Activated CD8-positive, alpha-beta memory T cell treated with anti-CD3 and anti-CD28 coated beads, Interleukin-2, amount 50 U/mL, for 1 hour (primary cell): ENCODE data around the gene WBP2.

Experiments
- DNase-seq: peaks from one replicate; pipeline ENCODE4 v3.0.0-alpha.2; 2020; ENCODE audit errors: extremely low read depth

Gene WBP2

DNA sequence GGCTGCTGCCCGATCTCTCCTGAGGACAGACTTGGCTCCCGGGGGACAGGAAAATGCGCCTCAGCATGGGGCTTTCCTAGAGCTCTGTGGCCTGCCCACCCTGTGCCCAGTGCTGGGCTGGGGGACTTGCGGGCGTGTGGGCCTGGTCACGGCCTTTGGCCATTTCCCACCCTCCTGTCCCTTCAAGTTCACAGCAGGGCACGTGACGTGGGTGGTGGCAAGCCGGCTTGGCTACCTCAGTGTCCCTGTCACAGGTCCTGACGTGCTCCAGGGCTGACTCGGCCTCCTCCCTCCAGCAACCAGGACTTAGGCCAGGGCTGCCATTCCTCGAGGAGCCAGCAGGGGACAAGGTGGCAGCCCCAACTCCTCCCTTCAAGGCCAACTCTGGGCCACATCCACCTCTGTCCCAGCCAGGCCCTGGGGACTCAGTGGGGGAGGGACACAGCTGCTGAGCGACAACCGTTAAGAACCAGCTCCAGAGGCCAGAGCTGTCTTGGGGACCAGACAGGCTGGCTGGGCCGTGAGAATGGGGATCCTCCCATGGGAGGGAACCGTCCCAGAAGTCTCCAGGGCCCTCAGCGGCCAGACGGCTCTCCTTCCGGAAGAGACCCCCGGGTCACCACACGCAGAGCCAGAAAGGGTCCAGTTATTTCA, 9.9 kb downstream of the WBP2 start:
- no peak for DNase-seq

DNA sequence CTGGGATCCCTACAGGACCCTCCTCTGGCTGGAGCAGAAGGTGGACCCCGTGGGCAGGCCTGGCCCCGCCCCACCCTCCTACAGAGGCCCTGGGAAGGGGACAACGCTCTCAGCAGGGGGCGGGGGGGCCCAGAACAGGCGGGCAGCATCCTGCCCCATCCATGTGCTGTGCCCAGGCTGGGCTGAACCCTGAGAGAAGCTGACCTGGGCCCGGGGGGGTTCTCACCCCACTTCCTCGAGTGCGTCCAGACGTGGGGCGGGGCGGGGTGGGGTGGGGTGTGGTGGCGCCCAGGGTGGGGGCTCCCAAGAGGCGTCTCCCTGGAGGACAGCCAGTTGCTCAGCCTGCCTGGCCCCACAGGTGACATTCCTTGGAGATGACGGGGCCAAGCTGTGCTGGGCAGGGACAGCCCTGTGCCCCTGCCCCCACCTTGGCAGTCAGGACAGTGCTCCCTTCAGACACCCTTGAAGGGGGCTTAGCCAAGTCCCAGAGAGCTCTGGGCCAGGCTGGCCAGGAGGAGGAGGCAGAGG, 10.5 kb downstream of the WBP2 start:
- no peak for DNase-seq

DNA sequence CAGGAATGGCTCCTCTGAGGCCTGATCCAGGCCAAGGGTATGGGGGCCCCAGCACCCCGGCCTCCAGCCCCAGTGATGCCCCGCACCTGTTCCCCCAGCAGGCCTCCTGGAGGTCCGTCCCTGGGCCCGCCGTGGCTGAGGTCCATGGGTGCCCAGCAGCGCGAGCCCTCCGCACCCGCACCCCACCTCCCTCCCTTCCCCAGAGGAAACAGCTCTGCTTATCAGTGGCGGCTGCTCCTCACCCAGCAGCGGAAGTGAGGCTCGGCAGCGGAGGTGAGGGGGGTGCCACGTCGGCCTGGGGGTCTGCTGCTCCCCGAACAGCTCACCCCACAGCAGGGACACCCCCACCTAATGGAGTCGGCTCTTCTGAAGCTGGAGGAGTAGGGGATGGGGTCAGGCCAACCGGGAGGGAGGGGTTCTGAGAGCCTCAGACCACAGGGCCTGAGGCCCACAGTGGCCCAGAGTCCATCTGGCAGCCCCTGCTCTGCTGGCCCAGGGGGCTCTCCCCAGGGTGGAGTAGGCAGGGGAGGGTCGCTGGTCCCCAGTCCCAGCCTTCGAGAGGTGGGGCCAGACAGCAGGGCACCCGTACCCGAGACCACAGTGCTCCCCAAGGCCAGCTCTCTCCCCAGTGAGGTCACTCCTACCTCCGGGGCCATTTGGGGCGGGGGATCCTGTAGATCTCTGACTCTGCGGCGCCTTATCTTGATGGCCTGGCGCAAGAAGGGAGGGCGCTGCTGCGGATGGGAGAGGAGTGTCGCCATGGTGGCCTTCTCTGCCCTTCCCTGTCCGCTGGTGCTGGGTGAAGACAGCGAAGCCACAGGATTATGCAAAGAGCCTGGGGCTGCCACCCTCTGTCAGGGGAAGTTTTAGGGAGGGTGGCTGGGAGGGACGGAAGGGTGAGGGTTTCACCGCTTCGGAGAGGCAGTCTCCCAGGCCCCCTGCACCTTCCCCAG, 11.3 kb downstream of the WBP2 start, which contains the start of gene UNC13D:
Gene UNC13D, minus strand, starts transcription at position 828 of the 953 bp plus-strand sequence. Its CDS starts 67 bp downstream, at position 761.
- no peak for DNase-seq

DNA sequence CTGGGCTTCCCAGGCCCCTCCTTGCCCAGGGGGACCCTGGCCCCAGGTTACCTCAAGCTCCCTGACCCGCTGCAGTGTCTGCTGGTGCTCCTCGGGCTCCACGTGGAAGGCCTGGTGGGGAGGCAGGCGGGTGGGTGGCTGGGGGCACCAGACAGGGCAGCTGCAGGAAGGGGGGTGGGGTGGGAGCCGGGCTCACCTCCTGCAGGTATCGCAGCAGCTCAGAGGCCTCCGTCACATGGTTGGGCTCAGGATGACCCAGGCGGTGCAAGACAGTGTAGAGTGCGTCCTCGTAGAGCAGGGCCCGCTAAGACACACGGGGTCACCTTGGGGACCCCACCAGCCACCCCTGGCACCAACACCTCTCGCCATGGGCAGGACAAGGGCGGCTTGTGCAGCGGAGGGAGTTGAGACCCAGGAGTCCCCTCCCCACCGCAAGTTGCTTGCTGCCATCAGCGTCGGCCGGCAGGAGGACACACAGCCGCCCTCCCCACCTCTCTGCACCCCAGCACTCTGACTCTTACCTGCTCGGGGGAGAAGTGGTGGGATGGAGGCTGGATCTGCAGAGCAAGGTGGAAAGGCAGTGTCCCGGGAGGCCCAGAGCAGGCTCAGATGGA, 12.1 kb downstream of the WBP2 start:
- DNase-seq, result no peak

DNA sequence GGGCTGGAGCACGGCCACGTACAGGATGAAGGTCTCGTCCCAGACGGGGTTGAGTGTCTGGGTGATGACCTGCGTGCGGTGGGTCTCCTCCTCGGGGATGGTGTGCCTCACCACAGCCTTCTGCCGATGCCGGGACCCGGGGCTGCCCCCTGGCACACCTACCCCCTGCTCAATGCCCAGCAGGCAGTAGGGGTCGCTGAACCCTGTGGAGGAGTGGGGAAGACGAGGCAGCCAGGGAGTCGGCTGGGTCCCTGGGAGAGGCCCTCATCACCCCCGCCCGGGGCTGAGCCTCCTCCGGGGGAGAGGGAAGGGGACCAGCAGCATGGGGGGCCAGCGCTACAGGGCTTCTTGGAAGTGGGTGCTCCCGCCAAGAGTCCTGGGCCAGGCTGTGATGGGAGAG, 12.7 kb downstream of the WBP2 start:
- no peak for DNase-seq

DNA sequence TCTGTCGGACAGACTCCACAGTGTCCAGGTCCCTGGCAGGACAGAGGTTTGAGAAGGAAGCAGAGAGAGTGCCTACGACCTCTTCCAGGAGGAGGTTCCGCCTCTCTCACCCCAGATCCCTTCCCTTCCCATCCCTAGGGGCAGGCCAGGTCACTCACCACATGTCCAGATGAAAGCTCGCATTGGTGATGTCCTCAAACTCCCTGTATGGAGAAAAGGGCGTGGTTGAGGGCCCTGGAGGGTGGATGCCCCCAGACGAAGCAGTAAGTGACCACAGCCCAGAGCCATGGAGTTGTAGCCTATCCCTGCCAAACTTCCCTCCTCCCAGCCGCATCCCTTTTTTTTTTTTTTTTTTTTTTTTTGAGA, 14.4 kb downstream of the WBP2 start:
- no peak for DNase-seq

DNA sequence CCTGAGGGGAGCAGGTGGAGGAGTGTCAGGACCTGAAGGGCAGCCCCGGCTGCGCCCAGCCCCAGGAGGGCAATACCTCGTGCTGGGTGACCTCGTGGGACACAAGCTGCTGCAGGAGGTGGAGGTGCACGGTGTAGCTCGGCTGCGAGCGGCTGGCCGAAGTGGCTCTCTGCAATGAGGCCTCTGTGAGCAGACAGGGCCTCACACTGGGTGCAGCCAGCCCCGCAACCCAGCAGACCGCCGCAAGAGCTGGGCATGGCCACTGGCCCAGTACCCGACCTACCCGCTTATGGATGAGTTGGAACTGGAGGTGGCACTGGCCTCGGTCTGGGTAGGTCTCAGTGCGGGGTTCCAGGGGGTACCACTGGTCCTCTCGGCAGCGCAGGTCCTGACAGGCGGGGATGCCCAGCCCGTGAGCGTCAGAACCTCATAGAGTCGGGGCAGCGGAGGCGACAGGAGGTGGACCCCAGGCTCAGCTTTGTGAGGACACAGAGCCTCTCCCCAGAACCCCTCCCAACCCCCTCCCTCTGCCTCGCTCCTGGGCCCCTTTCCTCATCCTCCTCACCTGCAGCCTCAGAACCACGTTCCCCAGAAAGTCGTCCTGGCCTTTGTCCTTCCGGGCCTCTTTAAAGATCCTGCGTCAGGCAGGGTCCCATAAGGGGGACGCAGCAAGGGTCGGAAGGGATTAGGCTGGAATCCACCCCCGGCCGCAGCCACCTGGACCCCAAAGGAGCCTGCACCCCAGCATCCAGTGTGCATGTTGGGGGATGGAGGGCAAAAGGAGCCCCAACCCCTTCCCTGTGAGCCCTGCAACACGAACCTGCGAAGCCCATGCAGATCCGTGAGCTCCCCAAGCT, 15.0 kb downstream of the WBP2 start:
- no peak for DNase-seq

DNA sequence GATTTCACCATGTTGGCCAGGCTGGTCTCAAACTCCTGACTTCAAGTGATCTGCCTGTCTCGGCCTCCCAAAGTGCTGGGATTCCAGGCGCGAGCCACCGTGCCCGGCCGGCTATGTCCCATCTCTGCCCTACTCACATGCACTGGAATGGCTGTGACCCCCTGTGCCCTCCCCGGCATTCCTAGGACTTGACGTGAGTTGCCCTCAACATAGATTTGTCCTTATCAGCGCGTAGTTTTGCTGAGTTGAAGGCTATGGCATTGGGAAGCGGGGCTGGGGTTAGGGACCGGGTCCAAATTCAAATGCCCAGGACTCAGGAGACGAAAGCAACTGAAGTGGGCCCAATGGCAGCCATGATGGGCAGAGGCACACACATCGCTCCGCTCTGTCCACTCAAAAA, 16.7 kb downstream of the WBP2 start:
- DNase-seq, result no peak

DNA sequence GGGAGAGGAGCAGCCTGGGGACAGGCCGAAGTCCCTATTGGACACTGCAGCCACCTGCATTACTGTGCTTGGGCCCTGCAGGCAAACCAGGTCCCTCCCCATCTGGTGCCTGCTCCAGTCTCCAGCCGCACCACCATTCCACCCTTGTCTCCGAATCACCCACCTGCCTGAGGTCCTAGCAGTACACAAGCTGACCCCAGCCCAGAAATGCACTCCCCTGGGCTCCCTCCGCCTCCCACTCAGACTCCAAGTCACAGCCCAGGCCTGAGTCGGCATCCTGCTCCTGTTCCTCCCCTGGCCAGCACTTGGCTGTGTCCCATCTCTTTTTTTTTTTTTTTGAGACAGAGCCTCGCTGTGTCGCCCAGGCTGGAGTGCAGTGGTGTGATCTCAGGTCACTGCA, 17.2 kb downstream of the WBP2 start:
- DNase-seq, result no peak

DNA sequence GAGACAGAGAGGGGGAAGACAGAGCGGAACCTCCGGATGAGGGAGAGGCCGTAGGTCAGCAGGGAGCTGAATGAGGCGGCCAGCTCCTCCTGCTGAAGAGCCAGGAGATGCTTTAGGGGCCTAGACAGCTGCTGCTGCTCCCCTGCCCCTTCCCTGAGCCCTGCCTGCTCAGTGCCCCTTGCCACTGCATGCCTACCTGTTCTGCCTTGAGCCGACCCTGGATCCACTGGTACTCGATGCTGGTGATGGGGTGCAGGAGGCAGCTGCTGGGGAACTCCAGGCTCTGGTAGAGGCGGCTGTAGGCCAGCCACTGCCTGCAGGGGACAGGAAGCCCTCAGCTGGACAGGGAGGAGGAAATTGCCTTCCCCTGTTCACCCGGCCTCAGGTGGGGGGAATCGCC, 18.5 kb downstream of the WBP2 start:
- no peak for DNase-seq

DNA sequence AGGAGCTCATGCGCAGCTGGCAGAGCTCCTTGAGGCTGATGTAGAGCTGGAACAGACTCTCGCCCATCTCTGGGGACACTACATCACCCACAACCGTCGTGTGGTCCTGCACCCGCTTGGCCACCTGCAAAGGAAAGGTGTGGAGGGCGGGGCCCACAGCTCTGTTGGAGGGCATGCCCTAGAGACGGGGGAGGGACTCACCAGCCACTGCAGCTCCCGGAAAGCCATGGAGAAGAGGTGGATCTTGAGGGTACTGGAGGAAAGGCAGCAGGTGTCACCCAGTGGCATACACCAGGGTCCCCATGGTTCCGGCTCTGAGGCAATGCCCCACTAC, 19.5 kb downstream of the WBP2 start:
- DNase-seq, result no peak

DNA sequence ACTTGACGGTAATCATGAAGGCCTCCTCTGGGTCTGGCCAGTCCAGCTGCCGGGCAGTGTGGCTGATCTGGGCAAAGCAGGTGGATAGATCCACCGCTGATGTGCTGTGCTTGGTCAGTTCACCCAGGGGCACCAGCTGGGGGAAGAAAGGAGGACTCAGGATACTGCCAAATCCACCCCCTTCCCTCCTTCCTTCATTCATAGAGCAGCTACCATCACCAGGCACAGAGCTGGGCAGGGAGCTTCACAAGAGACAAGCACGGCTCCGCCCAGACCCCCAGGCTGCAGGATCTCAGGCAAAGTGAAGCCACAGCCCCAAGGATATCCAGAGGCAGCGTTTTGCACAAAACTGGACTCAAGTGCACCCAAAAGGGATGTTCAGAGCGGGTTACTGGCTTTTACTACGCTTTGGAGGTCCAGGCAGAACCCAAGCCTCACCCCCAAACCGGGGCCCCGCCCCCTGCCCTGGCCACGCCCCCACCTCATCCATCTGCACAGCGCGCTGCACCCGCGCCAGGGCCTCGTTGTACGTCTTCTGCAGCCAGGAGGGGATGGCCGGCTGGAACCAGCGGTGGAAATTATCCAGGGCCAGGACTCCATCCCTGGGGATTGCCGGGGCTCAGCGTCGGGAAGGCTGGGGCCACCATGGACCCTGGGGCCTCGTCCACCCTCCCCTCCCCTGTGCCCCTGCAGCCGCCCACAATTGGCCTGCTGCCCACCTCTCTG, 20.0 kb downstream of the WBP2 start:
- DNase-seq, result no peak

DNA sequence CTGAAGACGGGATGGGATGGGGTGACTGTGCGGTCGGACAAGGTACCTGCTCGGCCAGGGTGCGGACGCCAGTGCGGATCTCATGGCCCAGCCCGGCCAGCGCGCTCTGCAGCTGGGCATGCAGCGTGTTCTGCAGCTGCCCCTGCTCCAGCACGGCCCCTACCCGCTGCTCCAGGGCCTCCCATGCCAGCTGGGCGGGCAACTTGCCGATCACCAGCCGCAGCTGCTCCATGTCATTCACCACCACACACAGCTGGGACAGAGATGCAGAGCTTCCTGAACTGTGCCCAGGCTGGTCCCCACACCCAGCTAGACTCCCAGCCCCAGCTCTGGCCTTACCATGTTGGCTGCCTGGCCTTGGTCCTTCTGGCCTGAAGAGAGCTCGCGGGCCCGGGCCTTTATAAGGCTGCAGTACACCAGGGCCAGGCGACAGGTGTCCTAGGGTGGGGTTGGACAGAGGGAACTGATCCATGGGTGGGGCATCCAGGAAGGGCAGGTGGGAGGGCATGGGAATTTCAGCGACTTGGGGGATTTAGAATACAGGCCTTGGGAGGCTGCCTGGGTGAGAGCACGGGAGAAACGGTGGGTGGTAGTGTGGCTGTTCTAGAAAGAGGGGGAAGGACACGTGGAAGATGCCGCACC, 20.7 kb downstream of the WBP2 start:
- DNase-seq, result no peak

DNA sequence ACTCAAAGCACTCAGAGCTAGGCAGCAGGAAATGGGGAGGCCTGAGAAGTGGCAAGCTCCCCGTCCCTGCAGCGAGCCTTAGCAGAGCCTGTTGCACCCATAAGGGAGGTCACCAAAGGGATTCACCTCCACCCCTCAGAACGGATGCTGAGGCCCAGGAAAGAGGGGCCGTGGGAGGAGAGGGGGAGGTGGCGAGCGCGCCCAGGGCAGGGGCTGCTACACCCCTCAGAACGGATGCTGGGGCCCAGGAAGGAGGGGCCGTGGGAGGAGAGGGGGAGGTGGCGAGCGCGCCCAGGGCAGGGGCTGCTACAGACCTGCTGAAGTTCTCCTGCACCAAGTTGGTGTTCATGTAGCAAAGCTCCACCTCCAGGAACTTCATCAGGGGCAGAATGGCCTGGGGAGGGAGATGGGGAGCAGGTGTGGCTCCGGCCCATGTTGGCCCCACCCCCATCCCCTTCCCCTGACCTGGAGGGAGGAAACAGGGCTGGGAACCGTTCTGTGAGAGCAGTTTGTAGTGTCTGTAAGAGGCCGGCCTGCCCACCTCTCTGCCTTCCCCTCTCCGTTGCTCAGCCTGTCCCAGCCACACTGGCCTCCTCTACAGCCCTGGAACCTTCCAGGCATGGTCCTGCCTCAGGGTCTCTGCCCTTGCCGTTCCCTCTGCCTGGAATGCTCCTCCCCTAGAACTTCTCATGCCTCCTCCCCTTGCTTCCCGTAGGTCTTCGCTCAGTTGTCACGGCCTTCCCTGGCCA, 22.3 kb downstream of the WBP2 start:
- no peak for DNase-seq

DNA sequence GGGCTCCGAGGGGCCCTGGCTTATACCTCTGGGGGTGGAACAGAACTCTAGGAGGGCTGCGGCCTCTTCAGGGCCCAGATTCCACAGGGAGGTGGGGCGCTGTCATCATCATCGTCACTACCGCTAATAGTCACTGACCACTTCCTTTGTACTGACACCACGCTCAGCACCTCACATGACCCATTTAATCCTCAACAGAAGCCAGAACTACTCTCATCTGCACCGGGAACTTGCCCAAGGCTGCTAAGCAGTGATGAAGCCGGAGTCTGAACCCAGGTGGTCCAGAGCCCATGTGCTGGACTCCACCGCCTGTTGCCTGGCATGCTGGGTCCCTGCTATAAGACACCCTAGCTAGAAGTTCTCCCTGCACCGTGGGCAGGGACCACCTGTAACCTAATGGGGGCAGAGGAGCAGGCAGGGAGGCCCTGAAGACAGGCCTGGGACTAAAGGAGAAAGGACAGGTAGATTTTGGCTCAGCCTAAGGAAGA, 22.9 kb downstream of the WBP2 start:
- DNase-seq, result no peak

DNA sequence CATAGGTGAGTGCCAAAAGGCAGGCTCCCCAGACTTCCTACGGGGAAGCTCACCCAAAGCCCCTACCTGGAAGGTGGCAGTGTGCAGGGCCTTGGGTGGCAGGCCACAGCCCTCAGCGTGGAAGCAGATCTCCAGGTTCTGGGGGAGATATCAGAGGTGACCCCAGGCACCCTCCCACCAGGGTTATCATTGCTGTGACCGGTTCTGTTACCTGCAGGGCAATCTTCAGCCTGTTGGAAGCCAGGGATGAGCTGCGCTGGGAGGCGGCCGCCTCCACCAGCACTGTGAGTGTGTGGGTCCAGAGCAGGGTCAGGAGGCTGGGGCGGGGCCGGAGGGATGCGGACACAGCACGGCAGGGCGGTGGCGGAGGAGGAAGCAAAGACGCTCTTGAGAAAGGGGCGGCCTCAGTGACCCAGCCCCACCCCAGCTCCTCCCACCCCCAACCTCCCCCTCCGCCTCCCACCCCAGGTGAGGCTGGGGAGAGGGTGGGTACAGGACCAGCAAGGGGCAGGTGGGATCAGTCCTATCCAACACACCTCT, 24.0 kb downstream of the WBP2 start:
- no peak for DNase-seq

DNA sequence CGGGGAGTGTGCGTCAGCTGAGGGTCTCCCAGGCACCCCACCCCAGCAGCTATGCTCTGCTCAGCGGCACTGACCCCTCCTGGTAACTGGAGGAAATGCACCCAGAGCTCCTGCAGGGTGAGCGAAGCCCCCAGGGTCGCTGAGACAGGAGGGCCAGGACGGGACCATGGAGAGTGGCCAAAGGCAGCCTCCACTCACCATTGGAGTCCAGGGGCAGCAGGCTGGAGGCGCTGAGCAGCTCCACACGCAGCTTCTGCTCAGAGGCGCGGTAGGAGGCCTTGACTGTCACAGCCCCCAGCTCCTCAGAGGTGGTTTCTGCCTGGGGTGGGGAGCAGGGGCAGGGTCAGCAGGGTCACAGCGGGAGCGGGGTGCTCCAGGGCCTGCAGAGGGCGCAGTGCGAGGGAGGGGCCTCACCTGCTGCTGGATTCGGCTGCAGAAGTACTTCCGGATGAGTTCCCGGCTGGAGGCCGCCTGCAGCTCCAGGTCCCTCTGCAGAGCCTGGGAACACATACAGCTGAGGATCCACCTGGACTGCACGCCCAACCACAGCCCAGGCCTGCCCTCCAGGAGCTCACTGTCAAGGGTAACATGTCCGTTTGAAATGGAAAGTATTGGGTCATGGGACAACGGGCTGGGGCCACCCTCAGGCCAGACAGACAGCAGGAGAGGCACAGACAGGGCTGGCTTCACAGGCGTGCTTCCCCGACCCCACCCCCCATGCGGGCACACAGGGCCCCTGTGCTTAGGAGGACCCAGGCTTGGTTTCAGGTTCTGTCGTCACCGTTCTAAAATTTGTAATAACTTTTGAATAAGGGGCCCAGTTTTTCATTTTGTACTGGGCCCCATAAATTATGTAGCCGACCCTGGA, 24.7 kb downstream of the WBP2 start:
- DNase-seq, result no peak

DNA sequence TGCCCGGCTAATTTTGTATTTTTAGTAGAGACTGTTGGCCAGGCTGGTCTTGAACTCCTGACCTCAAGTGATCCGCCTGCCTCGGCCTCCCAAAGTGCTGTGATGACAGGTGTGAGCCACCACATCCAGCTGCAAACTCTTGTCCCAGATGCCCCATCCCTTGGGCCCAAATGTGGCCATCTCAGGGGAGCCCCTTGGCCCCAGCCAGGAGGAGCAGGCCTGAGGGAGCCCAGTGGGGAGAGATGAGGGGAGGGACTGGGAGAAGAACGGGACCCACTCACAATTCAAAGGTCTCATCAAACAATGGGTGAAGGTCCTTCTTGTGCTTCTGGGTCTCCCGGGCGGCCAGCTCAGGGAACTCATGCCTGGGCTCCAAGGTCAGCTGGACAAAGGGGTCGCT, 25.4 kb downstream of the WBP2 start:
- no peak for DNase-seq
